ENCODE data around the gene NR6A1.

Gene NR6A1

DNA sequence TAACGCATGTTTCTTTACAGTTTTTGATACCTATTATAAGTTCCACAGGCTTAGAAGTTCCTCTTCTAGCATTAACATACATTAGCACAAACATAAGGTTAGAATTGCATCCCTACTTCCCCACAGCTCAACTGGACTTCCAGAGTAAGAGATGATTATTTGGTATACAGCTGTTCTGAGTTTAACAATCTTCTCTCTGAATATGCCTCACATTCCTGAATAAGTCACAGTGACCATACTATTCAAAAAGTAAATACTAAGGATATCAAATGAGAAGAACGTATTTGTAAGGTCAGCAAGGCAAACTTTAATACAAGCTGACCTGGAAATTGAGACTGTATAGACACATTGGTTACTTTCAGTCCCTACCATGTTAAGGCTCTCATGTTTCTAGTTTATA is 21.3 kb downstream of the NR6A1 start:
- Mint-ChIP-seq H3K4me1 (no peaks in the 10 kb centered on the region), H3K9me3 (no peaks in the 10 kb centered on the region), H3K27ac (no peak overlapping the region), H3K36me3 (ENCODE audit: low read depth) (no peaks in the 10 kb centered on the region), H3K27me3 (ENCODE audit: low read depth) (peaks cover 6% of the 10 kb centered on the region), H3K4me3 (no peak overlapping the region)
- TF ChIP-seq, protein P1, sequence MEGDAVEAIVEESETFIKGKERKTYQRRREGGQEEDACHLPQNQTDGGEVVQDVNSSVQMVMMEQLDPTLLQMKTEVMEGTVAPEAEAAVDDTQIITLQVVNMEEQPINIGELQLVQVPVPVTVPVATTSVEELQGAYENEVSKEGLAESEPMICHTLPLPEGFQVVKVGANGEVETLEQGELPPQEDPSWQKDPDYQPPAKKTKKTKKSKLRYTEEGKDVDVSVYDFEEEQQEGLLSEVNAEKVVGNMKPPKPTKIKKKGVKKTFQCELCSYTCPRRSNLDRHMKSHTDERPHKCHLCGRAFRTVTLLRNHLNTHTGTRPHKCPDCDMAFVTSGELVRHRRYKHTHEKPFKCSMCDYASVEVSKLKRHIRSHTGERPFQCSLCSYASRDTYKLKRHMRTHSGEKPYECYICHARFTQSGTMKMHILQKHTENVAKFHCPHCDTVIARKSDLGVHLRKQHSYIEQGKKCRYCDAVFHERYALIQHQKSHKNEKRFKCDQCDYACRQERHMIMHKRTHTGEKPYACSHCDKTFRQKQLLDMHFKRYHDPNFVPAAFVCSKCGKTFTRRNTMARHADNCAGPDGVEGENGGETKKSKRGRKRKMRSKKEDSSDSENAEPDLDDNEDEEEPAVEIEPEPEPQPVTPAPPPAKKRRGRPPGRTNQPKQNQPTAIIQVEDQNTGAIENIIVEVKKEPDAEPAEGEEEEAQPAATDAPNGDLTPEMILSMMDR (IDR thresholded peaks at IDR 0.05; ENCODE audit: unreplicated experiment in 3 of 3), result no peak

DNA sequence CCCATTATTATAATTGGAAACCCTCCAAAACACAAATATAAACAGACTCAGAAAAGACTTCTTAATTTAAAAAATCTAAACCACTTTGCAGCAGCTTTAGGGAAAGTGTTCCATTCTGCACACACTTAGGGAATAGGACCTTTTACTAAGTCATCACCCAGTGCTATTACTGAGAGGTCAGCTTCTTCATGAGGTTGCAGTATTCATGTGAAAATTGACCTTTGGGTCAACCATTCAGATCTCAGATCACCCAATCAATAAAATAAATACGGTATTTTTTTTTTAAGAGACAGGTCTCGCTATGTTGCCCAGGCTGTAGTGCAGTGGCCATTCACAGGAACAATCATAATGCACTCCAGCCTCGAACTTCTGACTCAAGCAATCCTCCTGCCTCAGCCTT is 21.8 kb downstream of the NR6A1 start:
- Mint-ChIP-seq H3K27ac (no peak overlapping the region), H3K4me1 (no peaks in the 10 kb centered on the region), H3K27me3 (ENCODE audit: low read depth) (peaks cover 2% of the 10 kb centered on the region), H3K9me3 (no peaks in the 10 kb centered on the region), H3K4me3 (no peak overlapping the region), H3K36me3 (ENCODE audit: low read depth) (no peaks in the 10 kb centered on the region)
- TF ChIP-seq, protein P1 (IDR thresholded peaks at IDR 0.05; ENCODE audit: unreplicated experiment in 3 of 3), result no peak

DNA sequence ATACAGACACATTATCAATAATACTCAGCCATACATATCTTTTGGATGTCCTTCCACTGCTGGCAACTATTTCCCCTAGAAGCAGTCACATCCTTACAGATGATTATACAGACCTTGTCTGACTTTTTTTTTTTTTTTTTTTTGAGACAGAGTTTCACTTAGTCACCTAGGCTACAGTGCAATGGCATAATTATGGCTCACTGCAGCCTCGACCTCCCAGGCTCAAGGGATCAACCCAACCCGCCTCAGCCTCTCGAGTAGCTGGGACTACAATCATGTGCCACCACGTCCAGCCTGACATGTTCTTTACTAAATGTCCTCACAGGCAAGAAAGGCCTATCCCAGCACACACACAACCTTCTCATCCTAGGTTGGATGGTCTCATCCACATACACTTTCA is 24.0 kb downstream of the NR6A1 start:
- H3K27me3 Mint-ChIP-seq (ENCODE audit: low read depth), result no peaks in the 10 kb centered on the region
- TF ChIP-seq, protein P1 (IDR thresholded peaks at IDR 0.05; ENCODE audit: unreplicated experiment in 3 of 3), result no peak
- no peak overlapping the region for H3K27ac Mint-ChIP-seq
- no peaks in the 10 kb centered on the region for H3K36me3 Mint-ChIP-seq (ENCODE audit: low read depth)
- peaks cover 7% of the 10 kb centered on the region for H3K4me1 Mint-ChIP-seq
- H3K4me3 Mint-ChIP-seq, result no peak overlapping the region
- H3K9me3 Mint-ChIP-seq, result no peaks in the 10 kb centered on the region

DNA sequence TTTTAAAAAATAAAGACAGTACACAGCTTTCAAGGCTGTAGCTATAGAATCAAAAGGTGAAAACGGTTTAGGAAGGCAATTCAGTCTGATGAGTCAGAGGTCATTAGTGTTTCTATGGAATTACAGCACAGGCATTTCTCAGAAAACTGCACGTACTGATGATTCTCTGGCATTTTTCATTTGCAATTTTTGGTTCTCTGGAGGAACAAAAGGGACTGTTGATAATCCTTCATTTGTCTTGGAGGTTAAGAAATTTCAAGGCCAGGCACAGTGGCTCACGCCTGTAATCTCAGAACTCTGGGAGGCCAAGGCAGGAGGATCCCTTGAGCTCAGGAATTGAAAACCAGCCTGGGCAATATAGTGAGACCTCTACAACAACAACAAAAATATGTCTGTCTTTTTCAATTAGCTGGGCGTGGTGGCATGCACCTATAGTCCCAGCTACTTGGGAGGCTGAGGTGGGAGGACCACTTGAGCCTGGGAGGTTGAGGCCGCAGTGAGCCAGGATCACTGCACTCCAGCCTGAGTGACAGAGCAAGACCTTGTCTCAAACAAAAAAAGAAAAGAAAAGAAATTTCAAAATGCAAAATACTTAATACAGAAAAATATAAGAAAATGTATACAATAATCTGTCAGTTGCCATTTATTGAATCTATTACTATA is 27.3 kb downstream of the NR6A1 start:
- Mint-ChIP-seq H3K4me3 (no peak overlapping the region), H3K4me1 (peaks cover 7% of the 10 kb centered on the region), H3K9me3 (no peaks in the 10 kb centered on the region), H3K36me3 (ENCODE audit: low read depth) (peaks cover 9% of the 10 kb centered on the region), H3K27me3 (ENCODE audit: low read depth) (no peaks in the 10 kb centered on the region), H3K27ac (no peak overlapping the region)
- TF ChIP-seq, protein P1 (IDR thresholded peaks at IDR 0.05; ENCODE audit: unreplicated experiment in 3 of 3), result no peak

DNA sequence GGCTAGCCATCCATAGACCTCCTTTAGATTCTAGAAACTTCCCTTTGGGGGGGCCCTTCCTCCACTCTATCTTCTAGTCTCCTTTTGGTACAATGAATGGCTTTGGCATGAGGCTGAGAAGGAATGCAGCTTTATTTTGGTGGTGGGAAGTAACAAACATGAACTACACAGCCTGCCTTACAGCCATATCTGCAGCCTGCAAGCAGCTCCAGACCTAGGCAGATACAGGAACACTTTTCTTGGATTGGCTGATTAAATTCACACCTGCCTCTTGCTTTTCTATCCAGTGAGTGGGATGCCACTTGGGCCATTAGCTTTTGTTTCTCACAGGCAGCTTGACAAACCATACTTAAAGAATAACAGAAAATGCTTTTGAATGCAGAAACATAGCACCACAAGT is 28.2 kb downstream of the NR6A1 start:
- TF ChIP-seq, protein P1 (IDR thresholded peaks at IDR 0.05; ENCODE audit: unreplicated experiment in 3 of 3), result no peak
- Mint-ChIP-seq H3K27ac (no peak overlapping the region), H3K27me3 (ENCODE audit: low read depth) (no peaks in the 10 kb centered on the region), H3K9me3 (no peaks in the 10 kb centered on the region), H3K4me1 (peaks cover 7% of the 10 kb centered on the region), H3K4me3 (no peak overlapping the region), H3K36me3 (ENCODE audit: low read depth) (peaks cover 9% of the 10 kb centered on the region)

DNA sequence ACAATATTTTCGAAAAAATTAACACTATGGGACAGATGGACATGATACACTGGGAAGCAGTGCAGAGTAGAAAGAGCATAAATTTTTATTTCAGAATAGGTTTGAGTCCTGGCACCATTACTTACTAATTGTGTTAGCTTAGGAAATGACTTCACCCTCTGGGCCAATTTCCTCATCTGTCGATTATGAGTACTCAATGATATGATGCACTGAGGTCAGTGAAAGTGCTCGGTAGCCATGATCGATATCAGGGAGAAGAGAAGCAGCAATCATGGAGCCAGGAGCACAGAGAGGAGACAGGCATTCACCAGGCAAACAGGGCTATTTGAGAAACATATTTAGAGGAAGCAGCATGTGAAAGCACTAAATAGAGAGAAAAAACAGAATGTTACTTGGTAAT is 29.4 kb downstream of the NR6A1 start:
- Mint-ChIP-seq H3K4me1 (peaks cover 7% of the 10 kb centered on the region), H3K9me3 (no peaks in the 10 kb centered on the region), H3K36me3 (ENCODE audit: low read depth) (peaks cover 14% of the 10 kb centered on the region), H3K27me3 (ENCODE audit: low read depth) (no peaks in the 10 kb centered on the region), H3K4me3 (no peak overlapping the region), H3K27ac (no peak overlapping the region)
- TF ChIP-seq, protein P1 (IDR thresholded peaks at IDR 0.05; ENCODE audit: unreplicated experiment in 3 of 3), result no peak

All from nephron (organoid).